Duodenal mucosa (tissue), 2 donors: Measurements from ENCODE around the gene NIP7.

Experiments
- H3K27ac ChIP-seq: one replicate; pipeline ENCODE4 v1.7.0; 2013; ENCODE audit warnings: low read depth, low read length
- H3K27me3 ChIP-seq, 2 donors: one replicate each; pipeline ENCODE4 v1.7.0; 2013; ENCODE audit warnings: low read length in 2 of 2, control low read depth in 1 of 2; ENCODE audit not compliant: insufficient read depth in 2 of 2, control insufficient read depth in 1 of 2
- H3K36me3 ChIP-seq, 2 donors: one replicate each; pipeline ENCODE4 v1.7.0; 2013; ENCODE audit warnings: low read length in 2 of 2, control low read depth in 1 of 2; ENCODE audit not compliant: insufficient read depth in 2 of 2, control insufficient read depth in 1 of 2
- H3K4me1 ChIP-seq, 2 donors: one replicate each; pipeline ENCODE4 v1.7.0; 2013; ENCODE audit warnings: low read length in 2 of 2, control low read depth in 1 of 2; ENCODE audit not compliant: insufficient read depth in 2 of 2, control insufficient read depth in 1 of 2
- H3K4me3 ChIP-seq, 2 donors: one replicate each; pipeline ENCODE4 v1.7.0; 2013; ENCODE audit warnings: low read length in 2 of 2, low read depth in 1 of 2
- H3K9ac ChIP-seq, 2 donors: one replicate each; pipeline ENCODE4 v1.7.0; 2013; ENCODE audit warnings: low read length in 2 of 2, low read depth in 1 of 2
- H3K9me3 ChIP-seq, 2 donors: one replicate each; pipeline ENCODE4 v1.7.0; 2013; ENCODE audit warnings: low read length in 2 of 2, control low read depth in 1 of 2; ENCODE audit not compliant: control insufficient read depth in 1 of 2

NIP7 gene

DNA sequence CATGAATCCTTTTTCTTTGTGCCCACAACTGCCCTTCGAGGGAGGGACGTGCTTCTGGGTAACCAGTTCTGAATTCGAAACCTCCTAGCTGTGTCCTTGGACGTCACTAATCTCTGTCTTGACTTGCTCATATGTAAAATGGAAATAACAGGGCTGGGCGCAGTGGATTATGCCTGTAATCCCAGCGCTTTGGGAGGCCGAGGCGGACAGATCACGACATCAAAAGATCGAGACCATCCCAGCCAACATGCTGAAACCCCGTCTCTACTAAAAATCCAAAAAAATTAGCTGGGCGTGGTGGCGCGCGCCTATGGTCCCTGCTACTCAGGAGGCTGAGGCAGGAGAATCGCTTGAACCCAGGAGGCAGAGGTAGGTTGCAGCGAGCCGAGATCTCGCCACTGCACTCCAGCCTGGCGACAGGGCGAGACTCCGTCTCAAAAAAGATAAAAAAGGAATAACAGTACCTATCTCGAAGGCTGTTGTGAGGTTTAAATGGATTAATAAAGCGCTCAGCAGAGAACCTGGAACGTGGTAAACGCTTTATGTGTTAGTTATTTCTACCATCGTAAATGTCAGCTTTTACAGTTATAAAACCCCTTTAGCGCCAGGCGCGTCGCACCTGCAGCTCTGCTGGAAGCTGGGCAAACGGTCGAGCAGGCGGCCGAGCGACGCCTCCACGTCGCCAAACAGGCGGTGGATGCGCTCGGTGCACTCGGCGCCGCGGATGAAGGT lies 849 bp upstream of the NIP7 start:
- H3K4me3 ChIP-seq, result peak overlapping the region; percentile 95 to 98
- H3K9ac ChIP-seq, result peak overlapping the region; percentile 76 to 86
- no peaks in the 10 kb centered on the region for H3K27me3 ChIP-seq
- H3K36me3 ChIP-seq, result peaks cover 36 to 53% of the 10 kb centered on the region in 2 donors
- H3K9me3 ChIP-seq, result no peaks in the 10 kb centered on the region
- H3K4me1 ChIP-seq, result peaks cover 21 to 23% of the 10 kb centered on the region in 2 donors
- peak overlapping the region; percentile 84 for H3K27ac ChIP-seq

DNA sequence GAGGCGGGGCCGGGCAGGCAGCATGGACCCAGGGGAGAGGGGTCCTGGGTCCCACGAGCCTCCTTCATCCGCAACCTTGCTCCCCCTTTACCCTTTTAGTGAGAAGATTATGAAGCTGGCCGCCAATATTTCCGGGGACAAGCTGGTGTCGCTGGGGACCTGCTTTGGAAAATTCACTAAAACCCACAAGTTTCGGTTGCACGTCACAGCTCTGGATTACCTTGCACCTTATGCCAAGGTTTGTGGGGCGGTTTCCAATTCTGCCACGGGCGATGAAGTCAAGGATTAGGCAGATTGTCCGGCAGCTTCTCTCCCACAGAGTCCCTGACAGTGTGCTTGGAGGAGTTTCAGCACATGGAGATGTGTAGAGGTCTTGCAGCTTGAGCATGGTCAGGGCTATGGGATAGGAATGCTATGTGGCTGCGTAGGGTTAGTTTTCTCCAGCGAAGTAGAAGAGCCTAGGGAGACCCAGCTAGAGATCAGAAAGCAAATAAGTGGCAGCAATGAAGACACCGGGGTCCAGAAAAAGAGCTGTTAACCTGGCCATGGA lies 598 bp downstream of the NIP7 start:
- Histone ChIP-seq H3K4me1 (peaks cover 21 to 23% of the 10 kb centered on the region in 2 donors), H3K4me3 (peak overlapping the region; percentile 95 to 98), H3K27me3 (no peaks in the 10 kb centered on the region), H3K27ac (peak overlapping the region; percentile 65), H3K36me3 (peaks cover 21 to 40% of the 10 kb centered on the region in 2 donors), H3K9ac (peak overlapping the region; percentile 76 to 86), H3K9me3 (no peaks in the 10 kb centered on the region)

GRCh38 chr16:69344171-69344570 lies 4.6 kb downstream of the NIP7 start:
- Histone ChIP-seq H3K36me3 (peaks cover 11 to 26% of the 10 kb centered on the region in 2 donors), H3K4me3 (no peak overlapping the region), H3K9ac (no peak overlapping the region), H3K4me1 (peaks cover 12 to 13% of the 10 kb centered on the region in 2 donors), H3K27me3 (no peaks in the 10 kb centered on the region), H3K27ac (no peak overlapping the region), H3K9me3 (no peaks in the 10 kb centered on the region)

DNA sequence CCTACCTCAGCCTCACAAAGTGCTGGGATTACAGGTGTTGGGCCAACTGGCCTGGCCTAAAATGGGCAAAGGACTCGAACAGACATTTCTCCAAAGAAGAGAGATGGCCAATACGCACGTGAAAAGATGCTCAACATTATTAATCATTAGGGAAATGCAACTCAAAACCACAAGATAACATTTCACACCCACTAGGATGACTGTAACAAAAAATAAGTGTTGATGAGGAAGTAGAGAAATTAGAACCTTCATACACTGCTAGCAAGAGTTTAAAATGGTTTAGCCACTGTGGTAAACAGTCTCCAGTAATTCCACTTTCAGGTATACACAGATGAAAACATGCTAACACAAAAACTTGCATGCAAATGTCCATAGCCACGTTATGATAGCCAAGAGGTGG lies 6.4 kb downstream of the NIP7 start:
- Histone ChIP-seq H3K4me1 (peaks cover 4% of the 10 kb centered on the region in 2 donors), H3K27ac (no peak overlapping the region), H3K9ac (no peak overlapping the region), H3K9me3 (no peaks in the 10 kb centered on the region), H3K27me3 (no peaks in the 10 kb centered on the region), H3K4me3 (no peak overlapping the region), H3K36me3 (peaks cover 11 to 31% of the 10 kb centered on the region in 2 donors)

DNA sequence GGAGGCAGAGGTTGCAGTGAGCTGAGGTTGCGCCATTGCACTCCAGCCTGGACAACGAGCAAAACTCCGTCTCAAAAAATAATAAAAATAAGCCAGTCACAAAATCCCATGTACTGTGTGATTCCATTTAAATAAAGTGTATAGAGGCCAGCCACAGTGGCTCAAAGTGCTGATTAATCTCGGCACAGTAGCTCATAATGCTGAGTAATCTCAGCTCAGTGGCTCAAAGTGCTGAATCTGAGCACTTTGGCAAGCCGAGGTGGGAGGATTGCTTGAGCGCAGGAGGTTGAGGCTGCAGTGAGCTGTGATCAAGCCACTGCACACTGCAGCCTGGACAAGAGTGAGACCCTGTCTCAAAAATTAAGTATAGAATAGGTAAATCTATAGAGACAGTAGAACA lies 7.1 kb downstream of the NIP7 start:
- Histone ChIP-seq H3K4me3 (no peak overlapping the region), H3K27ac (no peak overlapping the region), H3K9me3 (no peaks in the 10 kb centered on the region), H3K36me3 (peaks cover 5 to 24% of the 10 kb centered on the region in 2 donors), H3K4me1 (no peaks in the 10 kb centered on the region), H3K9ac (no peak overlapping the region), H3K27me3 (no peaks in the 10 kb centered on the region)

DNA sequence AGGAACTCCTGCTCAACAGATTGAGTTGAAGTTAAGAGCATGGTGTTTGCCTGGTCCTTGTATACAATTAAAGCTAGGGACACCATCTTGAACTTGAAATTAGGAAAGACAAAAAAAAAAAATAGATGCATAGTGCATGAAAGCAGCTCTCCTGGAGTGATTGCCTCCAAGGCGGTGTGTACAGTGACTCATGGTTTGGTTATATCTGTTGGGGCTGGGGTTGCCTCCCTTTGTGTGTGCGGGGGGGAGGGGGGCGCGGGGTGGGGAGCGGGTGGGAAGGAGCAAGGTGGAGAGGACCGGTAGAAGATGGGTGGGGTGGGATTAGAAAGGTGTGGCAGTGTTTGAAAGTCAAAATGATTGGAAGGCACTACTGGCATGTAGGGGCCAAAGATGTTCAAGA lies 8.7 kb downstream of the NIP7 start:
- H3K9ac ChIP-seq, result no peak overlapping the region

DNA sequence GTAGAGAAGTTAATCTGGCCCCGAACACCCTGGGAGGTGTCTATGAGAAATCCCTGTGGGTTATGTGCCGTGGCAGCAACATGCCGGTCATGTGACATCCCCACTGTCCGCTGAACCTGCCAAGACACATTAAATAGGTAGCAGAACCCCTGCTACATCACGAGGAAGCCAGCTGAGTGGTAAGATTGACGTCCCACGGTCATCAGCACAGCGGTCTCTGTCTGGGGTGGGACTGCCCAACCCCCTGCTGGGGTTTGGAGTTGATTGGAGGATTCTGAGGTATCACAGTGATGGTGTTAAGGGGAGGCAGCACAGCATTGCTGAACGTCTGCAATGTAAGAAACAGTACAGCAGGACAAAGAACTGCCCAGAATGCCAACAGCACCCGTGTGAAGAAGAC lies 10.0 kb downstream of the NIP7 start:
- no peaks in the 10 kb centered on the region for H3K27me3 ChIP-seq
- no peak overlapping the region for H3K27ac ChIP-seq
- H3K4me1 ChIP-seq, result peaks cover 4% of the 10 kb centered on the region in 2 donors
- no peak overlapping the region for H3K4me3 ChIP-seq
- H3K36me3 ChIP-seq, result peaks cover 0 to 15% of the 10 kb centered on the region in 2 donors
- no peak overlapping the region for H3K9ac ChIP-seq
- H3K9me3 ChIP-seq, result no peaks in the 10 kb centered on the region

More for the DNA sequence above, 8.7 kb downstream of the NIP7 start:
- Histone ChIP-seq H3K27ac (no peak overlapping the region), H3K27me3 (no peaks in the 10 kb centered on the region), H3K4me3 (no peak overlapping the region), H3K9me3 (no peaks in the 10 kb centered on the region), H3K4me1 (peaks cover 4% of the 10 kb centered on the region in 2 donors), H3K36me3 (peaks cover 2 to 18% of the 10 kb centered on the region in 2 donors)

DNA sequence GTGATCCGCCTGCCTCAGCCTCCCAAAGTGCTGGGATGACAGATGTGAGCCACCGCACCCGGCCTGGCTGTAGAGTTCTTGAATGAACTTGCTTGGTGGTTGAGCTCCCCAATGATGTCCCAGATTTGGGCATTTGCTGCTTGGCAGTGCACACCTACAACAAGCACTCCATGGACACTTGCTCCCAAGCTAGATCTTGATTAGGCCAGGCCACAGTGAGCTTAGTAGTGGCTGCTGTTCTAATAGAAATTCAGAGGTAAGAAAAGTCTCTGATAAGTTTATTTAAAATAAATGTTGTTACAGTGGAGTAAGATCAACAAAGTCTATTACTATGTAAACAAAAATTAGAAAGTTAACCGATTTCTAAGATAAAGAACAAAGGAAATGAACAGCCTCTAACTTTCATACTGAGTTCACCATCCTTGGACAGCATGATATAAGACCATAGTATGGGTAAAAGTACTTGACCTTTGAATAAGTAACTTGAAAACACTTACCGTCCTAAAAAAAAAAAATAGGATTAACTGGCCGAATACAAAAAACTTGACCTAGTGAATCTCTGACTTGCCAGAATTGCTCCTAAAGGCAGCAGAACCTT lies 11.1 kb downstream of the NIP7 start:
- Histone ChIP-seq H3K4me1 (peaks cover 4% of the 10 kb centered on the region in 2 donors), H3K36me3 (peaks cover 0 to 24% of the 10 kb centered on the region in 2 donors), H3K27ac (no peak overlapping the region)

DNA sequence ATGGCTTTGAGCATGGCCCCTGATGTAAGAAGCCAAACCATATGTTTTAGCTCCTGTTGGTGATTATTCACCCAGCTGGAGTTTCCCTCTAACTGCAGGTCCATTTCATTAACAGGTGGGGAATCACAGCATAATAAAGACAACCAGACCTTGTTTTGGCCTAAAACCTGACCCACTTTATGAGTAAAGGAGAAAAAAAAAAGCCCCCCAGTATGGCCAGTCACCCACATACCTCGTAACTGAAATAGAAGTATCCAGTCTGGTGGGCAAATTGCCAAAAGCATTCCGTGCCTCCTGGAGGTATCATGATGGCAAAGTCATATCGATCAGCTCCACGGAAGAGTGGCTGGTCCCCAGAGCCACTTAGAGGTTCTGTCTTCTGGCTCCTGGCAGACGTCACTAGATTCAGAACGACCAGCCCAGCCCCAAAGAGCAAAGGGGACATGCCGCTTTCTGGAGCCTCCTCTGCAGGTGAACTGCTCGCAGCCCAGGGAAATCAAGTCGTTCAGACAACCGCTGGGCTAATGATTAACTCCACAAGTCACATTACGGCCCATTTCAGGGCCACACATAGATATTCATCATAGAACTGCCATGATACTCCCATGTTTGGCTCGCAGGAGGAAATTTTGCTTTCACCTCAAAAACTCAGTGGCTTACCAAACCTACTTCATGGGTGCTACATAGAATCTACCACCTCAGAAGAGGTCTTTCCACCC lies 11.9 kb downstream of the NIP7 start, which contains the start of gene TMED6:
TSS of gene TMED6 (minus strand) at position 478 of the 719 bp plus-strand sequence. CDS start at position 445, 33 bp downstream.
- peak within 1 kb of the TSS; percentile 30 to 58 for H3K9ac ChIP-seq
- peak within 1 kb of the TSS; percentile 53 to 58 for H3K4me3 ChIP-seq
- H3K27me3 ChIP-seq, result no peaks in the 10 kb centered on the region
- H3K36me3 ChIP-seq, result peaks cover 0 to 31% of the 10 kb centered on the region in 2 donors
- H3K27ac ChIP-seq, result no peak within 1 kb of the TSS
- peaks cover 4% of the 10 kb centered on the region in 2 donors for H3K4me1 ChIP-seq
- H3K9me3 ChIP-seq, result no peaks in the 10 kb centered on the region

More for the DNA sequence above, 11.1 kb downstream of the NIP7 start:
- H3K4me3 ChIP-seq, result peak overlapping the region; percentile 53 to 58
- H3K9me3 ChIP-seq, result no peaks in the 10 kb centered on the region
- H3K9ac ChIP-seq, result peak overlapping the region in 1 of 2 donors; percentile 58
- H3K27me3 ChIP-seq, result no peaks in the 10 kb centered on the region
